Stimulated activated CD8-positive, alpha-beta memory T cell treated with anti-CD3 and anti-CD28 coated beads, Interleukin-4, amount 100 ng/mL, for 1 hour (primary cell): ENCODE data around the gene DPT.

Experiments used
- DNase-seq, 2 donors: peaks; one replicate each; pipeline ENCODE4 v3.0.0-alpha.2; 2020; ENCODE audit warnings: low read depth in 2 of 2, low spot score in 1 of 2

DPT gene

DNA sequence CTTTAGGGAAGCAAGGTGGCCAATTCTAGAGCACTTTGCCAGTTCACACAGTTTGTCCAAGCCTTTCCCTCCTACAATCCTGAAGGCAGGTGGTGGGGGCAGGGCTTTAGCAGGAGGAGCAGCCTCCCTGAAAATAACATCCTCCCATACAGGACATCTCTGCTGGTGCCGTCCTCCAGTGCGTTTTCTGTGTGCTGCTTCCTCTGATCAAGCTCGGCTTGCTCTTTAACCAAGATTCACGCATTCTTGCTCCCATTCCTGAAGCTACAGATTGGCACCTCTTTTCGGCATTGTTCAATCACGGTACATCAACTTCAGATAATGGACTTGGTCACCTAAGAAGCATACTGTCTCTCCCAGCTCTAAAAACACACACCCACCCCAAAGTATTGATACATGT is 7.5 kb upstream of the DPT start:
- no peak for DNase-seq

DNA sequence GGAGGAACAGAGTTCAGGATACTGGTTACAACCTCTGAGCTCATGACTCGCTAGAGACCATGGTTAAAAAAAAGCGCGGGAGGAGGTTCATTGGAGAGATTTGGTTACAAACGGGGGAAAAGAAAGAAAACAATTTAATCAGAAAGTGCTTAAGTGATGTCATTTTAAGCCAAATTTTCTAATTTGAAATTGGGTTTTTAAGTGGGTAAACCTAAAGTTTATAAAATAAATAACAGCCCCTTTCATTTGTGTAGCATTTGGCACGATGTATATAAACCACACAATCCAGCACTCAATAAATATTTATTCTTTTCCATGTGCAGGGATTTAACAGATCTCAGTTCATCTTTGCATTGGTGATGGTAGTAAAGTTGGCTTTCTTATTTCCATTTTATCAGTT is 7.0 kb upstream of the DPT start:
- no peak for DNase-seq

DNA sequence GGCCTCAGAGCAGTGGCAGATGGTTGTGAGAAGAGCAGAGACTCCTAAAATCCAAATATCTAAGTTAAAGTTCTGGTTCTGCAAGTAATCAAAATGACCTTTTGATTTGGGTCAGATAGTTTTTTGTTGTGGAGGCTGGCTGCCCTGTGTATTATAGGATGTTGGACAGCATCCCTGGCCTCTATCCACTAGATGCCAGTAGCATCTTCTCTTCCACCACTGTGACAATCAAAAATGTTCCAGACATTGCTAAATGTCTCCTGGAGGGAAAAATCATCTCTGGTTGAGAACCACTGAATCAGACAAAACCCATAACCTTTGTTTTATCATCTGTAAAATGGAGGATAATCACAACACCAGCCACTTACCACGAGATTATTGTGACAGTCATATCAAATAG is 5.9 kb upstream of the DPT start:
- no peak for DNase-seq

DNA sequence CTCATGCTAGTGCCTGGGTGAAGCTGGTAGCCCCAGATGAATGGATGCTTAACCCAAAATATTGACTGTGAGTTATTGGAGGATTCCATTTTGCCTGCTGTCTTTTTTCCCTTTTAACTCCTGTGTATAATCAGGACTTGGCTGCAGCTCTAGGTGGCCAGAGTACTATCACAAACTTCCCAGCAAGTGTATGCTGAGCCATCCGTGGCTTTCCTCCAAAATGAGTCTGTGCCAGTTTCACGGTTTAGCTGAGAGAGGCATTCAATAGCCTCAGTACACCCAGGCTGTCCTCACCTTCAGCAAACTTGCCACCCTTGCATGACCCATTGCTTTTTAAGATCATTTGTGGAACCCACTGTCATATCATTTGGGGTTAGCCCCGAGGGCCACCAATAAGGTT is 5.3 kb upstream of the DPT start:
- no peak for DNase-seq

DNA sequence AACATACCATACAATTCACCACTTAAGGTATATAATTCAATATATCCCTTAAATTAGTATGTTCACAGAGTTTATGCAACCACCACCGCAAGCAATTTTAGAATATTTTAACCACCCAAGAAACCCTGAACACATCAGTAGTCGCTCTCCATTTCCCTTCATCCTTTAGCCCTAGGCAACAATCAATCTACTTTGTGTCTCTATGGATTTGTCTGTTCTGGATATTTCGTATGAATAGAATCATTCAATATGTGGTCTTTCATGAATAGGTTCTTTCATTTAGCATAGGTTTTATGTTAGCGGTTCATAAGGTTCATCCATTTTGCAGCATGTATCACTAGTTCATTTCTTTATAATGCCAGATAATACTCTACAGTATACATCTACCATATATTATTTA is 4.2 kb upstream of the DPT start:
- DNase-seq, result no peak

DNA sequence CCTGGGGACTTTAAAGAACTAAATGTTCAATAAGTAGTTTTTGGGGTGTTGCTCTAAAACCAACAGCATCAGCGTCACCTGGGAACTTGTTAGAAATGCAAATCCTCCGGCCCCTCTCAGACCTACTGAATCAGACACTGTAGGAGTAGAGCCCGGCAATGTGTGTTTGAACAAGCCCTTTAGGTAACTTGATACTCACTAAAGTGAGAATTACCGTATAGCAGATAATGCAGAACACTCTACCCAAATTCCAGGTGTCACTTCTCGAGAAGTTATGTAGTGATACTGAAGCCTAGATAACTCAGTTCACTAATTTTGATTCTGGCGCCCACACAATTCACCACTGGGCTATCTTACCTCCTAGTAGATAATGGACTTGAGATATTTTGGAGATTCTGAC is 3.7 kb upstream of the DPT start:
- DNase-seq, result no peak

DNA sequence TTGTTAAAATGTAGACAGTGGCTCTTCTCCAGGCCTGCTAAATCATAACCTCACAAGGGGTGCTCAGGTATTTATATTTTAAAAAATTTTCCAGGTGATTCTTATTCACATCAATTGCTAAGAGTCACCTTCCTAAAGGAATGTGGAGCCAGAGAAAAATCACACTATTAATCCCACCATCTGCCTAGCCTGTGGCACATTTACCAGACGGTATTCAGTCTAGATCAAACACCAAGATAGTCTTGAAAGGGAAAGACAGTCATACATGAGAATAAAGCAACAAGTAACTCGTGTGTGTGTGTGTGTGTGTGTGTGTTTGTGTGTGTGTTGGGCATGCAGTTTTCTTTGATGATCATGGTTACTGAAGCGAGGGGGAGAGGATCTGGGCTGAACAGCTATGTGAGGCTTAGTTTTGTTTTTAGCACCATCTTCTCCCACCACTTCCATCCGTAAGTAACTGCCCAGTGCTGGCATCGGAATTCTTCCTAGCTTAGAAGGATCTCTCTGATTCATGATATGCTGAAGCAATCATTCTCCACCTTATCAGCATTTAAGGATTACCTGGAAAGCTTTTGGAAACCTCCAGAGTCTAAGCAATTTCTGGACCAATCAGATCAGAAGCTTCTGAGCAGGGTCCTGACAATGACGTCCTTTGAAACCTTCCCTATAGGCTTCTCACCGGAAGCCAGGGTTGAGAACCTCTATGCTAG is 2.4 kb upstream of the DPT start:
- no peak for DNase-seq

DNA sequence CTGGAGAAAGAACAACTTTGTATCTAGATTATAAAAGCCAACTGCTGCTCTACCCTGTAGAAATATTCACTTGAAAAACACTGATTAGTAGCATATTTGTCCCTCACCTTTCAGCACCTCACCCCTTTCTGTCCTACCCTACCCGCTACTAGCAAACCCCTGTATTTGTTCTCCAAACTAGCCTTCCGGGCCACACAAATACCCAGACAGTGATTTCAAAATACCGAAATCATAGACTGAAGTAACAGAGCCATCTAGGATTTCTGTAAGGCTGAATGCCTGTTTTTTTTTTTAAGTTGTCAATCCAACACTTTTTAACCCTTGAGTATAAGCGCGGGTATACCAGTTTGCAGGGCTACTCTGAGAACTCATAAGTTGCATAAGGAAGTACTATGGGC is 398 bp upstream of the DPT start:
- DNase-seq, result no peak

DNA sequence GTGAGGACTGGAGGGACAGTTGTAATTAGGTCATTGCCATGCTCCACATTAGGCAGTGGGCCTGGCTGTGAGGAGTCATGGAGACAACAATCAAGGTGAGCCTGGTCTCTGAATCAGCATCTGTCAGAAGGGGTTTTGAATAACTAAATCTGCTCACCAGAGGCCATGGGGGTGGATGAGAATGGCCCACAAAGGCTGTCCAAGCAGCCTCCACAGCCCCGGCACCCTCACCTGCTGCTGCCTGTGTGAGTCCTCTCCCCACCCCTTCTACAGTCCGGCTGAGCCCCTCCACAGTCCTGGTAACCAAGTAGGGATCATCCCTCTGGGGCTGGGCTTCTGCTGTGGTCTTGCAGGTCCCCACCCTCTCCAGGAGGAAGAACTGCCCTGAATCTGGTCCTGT is 2.3 kb downstream of the DPT start:
- no peak for DNase-seq

DNA sequence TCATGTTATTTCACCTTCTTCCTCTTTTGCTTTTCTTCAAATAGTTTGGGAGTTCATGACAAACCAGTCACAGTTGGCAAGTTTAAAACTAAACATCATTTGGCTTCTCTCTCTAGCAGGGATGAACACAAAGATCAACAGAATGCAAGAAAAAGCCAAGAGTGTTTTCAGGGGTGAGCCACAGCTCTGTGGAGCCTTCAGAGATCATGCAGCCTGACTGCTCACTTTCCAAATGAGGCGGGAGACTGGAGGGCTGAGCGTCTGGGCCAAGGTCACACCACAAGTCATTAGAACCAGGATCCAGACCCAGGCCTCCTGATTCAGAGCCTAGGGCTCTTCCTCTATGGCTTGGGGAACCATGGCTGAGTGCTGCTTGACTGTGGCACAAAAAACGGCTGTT is 2.7 kb downstream of the DPT start:
- no peak for DNase-seq

DNA sequence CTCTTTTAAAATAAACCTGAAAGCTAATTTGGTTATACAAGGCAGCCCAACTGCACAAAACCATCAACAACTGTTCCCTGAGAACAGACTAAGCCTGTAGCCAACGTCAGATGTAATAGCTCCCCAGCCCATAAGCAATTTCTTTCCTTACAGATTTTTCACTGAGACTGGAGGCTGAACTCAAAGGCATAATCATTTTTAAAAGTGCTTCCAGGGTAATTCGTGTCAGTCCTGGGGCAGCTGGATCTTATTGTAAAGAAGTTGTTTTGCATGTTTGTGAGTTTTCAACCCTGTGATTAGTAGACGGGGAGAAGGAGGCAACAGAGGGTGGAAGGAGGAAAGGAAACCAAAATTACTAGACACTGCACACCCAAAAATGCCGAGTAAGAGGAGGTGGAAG is 3.2 kb downstream of the DPT start:
- DNase-seq, result no peak

DNA sequence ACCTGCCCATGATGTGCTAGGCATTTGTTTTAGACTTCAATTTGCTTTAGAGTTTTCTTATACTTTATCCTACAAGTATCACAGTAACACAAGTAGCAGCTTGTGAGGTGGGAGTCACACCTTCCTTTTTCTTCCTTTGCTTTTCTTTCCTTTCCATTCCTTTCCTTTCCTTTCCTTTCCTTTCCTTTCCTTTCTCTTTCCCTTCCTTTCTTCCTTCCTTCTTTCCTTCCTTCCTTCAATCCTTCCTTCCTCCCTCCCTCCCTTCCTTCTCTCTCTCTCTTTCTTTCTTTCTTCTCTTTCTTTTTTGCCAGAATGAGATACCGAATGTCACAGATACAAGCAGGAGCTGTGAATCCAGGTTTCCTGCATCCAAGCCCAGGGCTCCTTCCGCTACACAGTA is 3.9 kb downstream of the DPT start:
- no peak for DNase-seq

DNA sequence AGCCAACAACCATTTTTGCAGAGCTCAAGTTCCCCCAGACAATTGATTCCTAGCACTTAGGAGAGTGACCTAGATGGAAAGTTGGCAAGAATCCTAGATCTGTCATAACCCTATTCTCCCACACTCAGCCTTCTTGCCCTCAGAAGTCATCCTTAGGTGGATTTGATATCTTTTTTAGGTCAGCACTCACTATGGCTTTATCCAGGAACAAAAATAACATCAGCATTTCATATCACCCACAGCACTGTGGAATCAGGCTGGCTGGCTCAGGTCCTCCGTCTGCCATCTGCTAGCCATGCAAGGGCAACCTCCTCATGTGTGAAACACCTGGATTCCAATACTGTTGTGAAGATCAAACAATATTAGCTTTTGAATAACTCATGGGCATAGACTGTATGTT is 6.0 kb downstream of the DPT start:
- no peak for DNase-seq

DNA sequence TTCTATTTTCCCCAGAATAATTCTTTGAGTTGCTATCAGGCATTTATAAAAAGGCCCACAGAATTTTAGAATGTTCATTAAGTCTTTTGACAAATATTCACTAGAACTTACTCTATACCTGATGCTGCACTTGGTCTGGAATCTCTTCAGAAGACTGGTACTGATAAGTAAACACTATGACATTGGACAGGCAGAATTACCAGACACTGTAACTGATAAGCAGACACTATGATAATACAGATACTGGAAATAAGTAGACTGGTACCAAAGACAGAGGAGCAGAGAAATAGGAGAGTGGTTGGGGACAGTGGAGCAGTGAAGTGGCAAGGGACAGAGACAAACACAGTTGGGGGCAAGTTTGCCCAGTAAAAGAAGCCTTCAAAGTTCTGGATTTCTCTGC is 8.2 kb downstream of the DPT start:
- DNase-seq, result no peak

DNA sequence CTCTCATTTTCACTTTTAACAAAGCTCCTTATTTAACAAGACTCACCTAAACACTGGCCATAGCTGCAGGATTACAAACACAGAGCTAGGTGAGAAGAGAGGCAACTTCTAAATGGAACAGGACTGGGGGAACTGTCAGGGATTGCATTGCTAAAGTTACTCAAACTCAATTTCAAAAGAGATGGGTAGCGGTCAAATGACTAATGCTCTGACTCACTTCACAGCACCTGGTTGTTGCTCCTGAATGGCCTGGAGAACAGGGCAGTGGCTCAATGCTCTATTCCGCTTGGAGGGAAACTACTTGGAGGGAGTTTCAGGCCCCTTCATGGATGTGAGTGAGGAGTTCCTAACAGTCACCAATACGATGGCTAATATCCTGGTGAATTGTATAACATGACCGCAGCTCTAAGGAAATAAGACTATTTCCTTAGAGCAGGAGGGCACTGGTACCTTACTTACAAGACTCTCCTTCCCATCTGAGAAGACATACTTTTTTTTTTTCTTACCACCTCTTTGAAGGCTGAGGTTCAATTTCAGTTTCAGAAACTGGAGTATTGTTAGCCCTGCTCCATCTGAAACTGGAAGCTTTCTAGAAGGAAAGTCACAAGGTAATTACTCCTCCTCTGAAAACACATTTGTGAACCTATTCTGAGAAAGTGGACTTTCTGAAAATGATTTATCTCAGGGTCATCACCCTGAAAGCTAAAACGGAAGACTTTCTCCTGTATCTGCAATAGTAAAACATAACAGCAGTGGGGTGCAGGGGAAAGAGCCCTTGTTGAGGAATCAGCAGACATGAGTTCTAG is 9.5 kb downstream of the DPT start:
- no peak for DNase-seq

DNA sequence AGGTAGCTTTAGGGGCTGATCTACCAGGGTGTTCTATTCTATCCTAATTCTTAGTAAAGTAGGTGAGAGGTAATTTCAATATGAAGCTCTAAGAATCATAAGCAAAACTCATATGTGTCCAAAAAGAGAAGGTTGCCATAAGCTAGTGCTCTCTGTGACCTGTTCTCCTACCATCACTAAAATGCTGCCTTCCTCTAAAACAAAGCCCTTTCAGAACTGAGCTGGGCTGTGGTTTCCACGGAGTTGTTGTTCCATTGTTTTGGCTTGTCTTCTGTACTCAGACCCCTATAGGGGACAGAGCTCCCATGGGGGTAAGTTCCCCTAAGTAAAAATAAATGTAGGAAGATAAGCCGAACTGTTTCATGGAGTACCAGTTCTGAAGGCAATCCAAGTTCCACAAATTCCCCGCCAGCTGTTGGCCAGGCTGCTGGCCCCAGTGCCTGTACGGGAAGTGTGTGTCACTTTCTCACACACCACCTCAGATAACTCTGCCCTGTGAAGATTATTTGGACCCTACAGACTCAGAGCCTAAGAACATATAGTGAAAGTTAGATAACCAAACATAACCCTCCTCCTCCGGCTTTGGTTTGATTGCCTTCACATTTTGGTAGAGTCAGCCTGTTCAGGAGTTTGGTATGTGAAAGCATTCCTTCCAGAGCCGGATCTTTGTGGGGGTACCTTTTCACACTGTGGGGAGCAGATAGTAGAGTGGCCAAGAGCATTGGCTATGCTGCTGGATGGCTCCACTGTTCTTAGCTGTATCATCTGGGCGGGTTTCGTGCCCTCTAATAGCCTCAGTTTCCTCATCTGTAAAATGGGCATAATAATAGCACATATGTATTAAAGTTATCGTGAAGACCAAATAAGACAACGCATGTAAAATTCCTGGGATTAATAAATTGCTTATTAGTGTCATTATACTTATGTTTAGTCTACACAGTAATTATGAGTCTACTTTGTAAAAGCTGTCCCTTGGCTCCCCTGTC is 10.8 kb downstream of the DPT start:
- DNase-seq, result no peak

DNA sequence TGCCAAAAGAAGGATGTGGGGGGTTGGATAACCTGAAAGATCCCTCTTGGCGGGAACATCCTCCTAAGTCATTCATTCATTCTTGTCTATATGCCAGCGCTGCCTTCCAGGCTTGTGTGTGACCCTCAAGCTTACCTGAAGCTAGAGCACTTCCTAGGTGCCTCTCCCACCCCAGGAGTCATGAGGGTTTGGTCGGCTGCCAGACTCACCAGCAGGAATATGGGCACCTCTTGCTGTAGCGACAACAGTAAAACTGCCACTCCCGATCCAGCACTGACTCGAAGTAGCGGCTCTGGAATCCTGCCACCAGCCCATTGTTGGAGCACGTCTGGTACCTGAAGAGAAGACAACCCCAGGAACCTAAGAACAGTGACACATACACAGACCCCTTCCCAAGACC is 15.0 kb downstream of the DPT start:
- no peak for DNase-seq

DNA sequence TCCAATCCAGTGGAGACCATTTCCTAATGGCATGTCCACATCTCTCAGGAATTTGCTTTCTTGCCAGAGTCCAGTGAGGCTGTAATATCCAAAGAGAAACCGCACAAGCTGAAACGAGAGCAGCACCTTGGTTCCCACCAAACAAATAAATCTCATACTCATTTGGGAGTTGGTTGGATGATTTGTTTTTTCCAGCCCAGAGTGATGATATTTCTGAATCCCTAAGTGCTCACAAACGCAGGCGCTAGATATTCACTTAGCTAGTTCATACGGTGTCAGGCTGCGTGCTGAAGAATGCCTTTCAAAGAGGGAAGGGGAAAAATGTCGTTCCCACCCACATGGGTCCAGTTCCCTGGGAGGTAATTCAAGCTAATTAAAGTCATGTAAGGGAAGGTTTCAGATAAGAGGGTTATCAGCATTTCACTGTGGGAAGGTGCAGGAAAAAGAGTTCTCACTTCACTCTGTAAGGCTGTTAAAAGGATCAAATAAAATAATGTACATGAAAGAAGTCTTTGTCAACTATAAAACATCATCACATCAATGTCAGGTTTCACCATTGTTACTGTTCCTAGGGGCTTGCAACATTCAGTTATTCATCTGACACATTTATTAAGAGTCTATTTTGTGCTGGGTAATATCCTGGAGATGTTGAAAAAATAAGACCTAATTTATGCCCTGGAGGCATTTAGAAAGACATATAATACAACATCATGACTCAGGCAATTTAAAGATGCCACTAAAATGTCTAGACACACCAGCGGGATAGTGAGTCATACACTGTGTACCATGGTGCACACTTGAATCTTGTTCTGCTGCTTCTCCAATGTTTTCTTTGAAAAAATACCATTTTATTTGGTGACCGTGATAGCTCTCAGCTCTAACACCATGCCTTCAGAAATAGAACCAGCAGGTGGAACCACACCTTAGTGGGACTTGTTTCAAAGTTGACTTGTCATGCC is 19.3 kb downstream of the DPT start:
- no peak for DNase-seq

DNA sequence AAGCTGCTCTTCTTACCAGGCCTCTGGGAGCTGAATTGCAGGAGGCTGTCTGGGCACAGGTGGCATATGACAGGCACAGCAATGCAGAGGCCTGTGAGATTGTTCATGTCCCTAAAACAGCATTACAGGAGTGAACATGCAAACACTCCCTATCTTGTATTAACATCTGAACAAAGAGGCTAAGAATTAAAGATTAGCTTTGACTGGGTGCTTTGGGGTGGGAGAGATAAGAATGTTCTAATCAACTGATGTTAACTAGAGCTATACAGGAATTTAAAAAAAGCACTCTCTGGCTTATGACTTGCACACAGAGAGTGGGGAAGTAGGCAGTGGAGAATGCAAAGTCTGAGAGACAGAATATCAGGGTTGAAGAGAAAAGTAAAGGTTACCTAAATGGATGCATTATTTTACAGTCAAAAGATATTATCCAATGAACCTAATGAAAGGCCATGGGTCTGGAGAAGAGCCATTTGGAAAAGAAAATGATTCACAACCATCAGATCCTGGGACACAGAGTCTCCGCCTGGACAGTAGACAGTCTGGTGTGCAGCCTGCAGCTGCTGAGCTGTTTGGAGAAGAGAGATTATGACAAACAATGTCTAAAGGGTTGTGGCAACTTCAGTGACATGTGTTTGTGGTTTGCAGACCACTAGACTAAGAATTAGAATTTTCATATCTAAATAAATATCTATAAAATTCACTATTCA is 20.2 kb downstream of the DPT start:
- no peak for DNase-seq

DNA sequence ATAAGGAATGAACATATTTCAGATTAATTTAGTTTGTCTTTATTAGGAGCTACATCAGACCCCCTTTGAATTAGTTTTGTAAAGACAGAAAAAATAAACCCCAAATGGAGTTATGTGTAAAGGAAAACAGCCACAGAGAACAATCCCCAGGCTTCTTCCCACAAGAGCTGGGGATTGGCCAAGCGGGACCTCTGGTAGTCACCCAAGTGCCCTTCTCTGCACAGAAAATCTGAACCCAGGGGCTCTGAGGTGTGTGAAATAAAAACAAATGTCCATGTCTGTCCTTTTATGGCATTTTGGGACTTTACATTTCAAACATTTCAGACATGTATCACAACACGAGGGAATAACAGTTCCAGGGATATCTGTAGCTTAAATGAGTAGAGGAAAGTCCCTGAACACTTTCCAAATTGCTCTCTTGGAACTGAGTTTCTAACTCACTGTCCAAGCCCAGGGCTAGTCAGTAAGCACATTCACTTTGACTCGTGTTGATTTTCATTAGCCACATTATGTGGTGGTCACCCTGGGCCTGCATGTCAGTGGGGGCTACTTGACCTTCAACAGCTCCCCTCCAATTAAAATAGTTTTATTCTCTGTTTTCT is 22.5 kb downstream of the DPT start:
- DNase-seq, result no peak
